A549 (cell line): ENCODE measurements around the gene STYXL1.

Experiments used
- CHD2 ChIP-seq: fragments of 150-350 bp; IDR thresholded peaks from 2 replicates; pipeline ENCODE4 v1.6.1; 2014; ENCODE audit warnings: low read length; ENCODE audit not compliant: partially characterized antibody
- CTCF ChIP-seq: fragments of >200 bp; sonication (Bioruptor Twin); formaldehyde crosslinking; IDR thresholded peaks from 3 replicates; pipeline ENCODE4 v1.5.1; 2016
- ELK1 ChIP-seq: fragments of 150-350 bp; IDR thresholded peaks from 2 replicates; pipeline ENCODE4 v1.6.1; 2014; ENCODE audit warnings: low read depth, mild to moderate bottlenecking, low read length
- HOXA7 ChIP-seq: fragments of 250-450 bp; sonication (Bioruptor Pico); IDR thresholded peaks from 2 replicates; pipeline ENCODE4 v1.5.0; 2020; ENCODE audit warnings: mild to moderate bottlenecking, moderate library complexity
- MAFK ChIP-seq: fragments of 450-650 bp; IDR thresholded peaks from 2 replicates; pipeline ENCODE4 v1.6.1; 2014; ENCODE audit not compliant: partially characterized antibody
- MAX ChIP-seq: IDR thresholded peaks from 2 replicates; pipeline ENCODE4 v1.6.1; 2012
- MAZ ChIP-seq: fragments of 150-350 bp; IDR thresholded peaks from 2 replicates; pipeline ENCODE4 v1.6.1; 2014; ENCODE audit warnings: antibody characterized with exemption, low read depth, low read length, borderline replicate concordance
- POLR2A ChIP-seq: IDR thresholded peaks from 2 replicates; pipeline ENCODE4 v1.6.1; 2012; ENCODE audit warnings: mild to moderate bottlenecking, low read length
- POLR2AphosphoS2 ChIP-seq: conservative IDR thresholded peaks from 2 replicates; pipeline ENCODE4 v1.6.1; 2012; ENCODE audit warnings: low read length, improper control_type of control experiment, inconsistent platforms
- RAD21 ChIP-seq, 2 experiments: fragments of >200 bp in 1 of 2; sonication (Bioruptor Twin) in 1 of 2; formaldehyde crosslinking in 1 of 2; IDR thresholded peaks in 1 of 2; conservative IDR thresholded peaks in 1 of 2; 2 replicates in 1 of 2; 3 replicates in 1 of 2; pipeline ENCODE4 v1.6.1; 2012 to 2018; ENCODE audit warnings: inconsistent platforms in 1 of 2
- REST ChIP-seq: fragments of 200-600 bp; sonication (generic); IDR thresholded peaks from 2 replicates; pipeline ENCODE4 v1.6.1; 2016; ENCODE audit warnings: antibody characterized with exemption, mild to moderate bottlenecking, moderate library complexity
- SREBF2 ChIP-seq: fragments of 450-650 bp; IDR thresholded peaks from 2 replicates; pipeline ENCODE4 v1.6.1; 2014; ENCODE audit warnings: mild to moderate bottlenecking, moderate library complexity
- USF2 ChIP-seq: fragments of 450-650 bp; IDR thresholded peaks from 2 replicates; pipeline ENCODE4 v1.6.1; 2014; ENCODE audit warnings: antibody characterized with exemption

- TF ChIP-seq MAX (no peak), CTCF (no peak), REST (no peak), SREBF2 (no peak), MAFK (no peak), POLR2A (no peak), RAD21 (conservative IDR thresholded peaks at IDR 0.05 in 1 of 2, IDR thresholded peaks at IDR 0.05 in 1 of 2) (no peak), POLR2AphosphoS2 (no peak), HOXA7 (CRISPR knock-in tag) (no peak), MAZ (no peak), USF2 (no peak), ELK1 (no peak), CHD2 (no peak)
Measured at GRCh38 chr7:75980430-75981202, 67.2 kb downstream of the STYXL1 start.
